Astrocyte of the cerebellum (primary cell): ENCODE measurements around the gene CSF3R.

Experiments used
- DNase-seq: peaks from one replicate; pipeline ENCODE4 v3.0.0-alpha.2; 2011; ENCODE audit warnings: low read depth
- H3K4me3 ChIP-seq: 2 replicates; pipeline ENCODE4 v1.5.1; 2011; ENCODE audit warnings: mild to moderate bottlenecking, low read depth, low read length, moderate library complexity
- CTCF ChIP-seq: IDR thresholded peaks from 2 replicates; pipeline ENCODE4 v1.5.1; 2012; ENCODE audit warnings: low read length, low read depth, moderate library complexity, mild to moderate bottlenecking; ENCODE audit errors: missing control alignments
- in situ Hi-C: cut with HindIII; loops from 2 replicates; pipeline ENCODE4 v1.10.0; 2017; ENCODE audit warnings: low sequenced_read_pairs

CSF3R gene

GRCh38 chr1:36450919-36451305 lies 31.8 kb downstream of the CSF3R start:
- no peak for TF ChIP-seq CTCF
- peak overlapping the region; percentile 65 for H3K4me3 ChIP-seq
- no peak for DNase-seq
- in situ Hi-C loops = no loop called here

- H3K4me3 ChIP-seq = peak within 1 kb of the TSS; percentile 65
- in situ Hi-C loops = no loop called here
- peak; percentile 88 for DNase-seq
- TF ChIP-seq CTCF = no peak
These were observed 32.3 kb downstream of the CSF3R start, which contains the start of gene OSCP1 for GRCh38 chr1:36450270-36450918. Gene OSCP1 (minus strand): TSS chr1:36450451. CDS start chr1:36450369, 82 bp downstream.

- DNase-seq = no peak
- in situ Hi-C loops = no loop called here
- TF ChIP-seq CTCF = no peak
- H3K4me3 ChIP-seq = no peak overlapping the region
These were observed 34.1 kb downstream of the CSF3R start for GRCh38 chr1:36448530-36449056.

- DNase-seq = no peak
- in situ Hi-C loops = no loop called here
- H3K4me3 ChIP-seq = no peak overlapping the region
- TF ChIP-seq CTCF = no peak
These were observed 35.3 kb downstream of the CSF3R start for GRCh38 chr1:36447450-36447849.

GRCh38 chr1:36446746-36447145 lies 36.0 kb downstream of the CSF3R start:
- no peak for TF ChIP-seq CTCF
- H3K4me3 ChIP-seq = no peak overlapping the region
- in situ Hi-C loops = no loop called here
- DNase-seq = no peak

- DNase-seq = no peak
- no peak overlapping the region for H3K4me3 ChIP-seq
- TF ChIP-seq CTCF = peak; percentile 15
- in situ Hi-C loops = no loop called here
These were observed 36.4 kb downstream of the CSF3R start for GRCh38 chr1:36446271-36446670.

GRCh38 chr1:36443297-36443696 lies 39.4 kb downstream of the CSF3R start:
- in situ Hi-C loops = no loop called here
- no peak overlapping the region for H3K4me3 ChIP-seq
- no peak for DNase-seq
- TF ChIP-seq CTCF = no peak
